Midbrain (tissue), 1 donor: Measurements from ENCODE around the gene ELF5.

Experiments used
- DNase-seq: peaks from one replicate; lab custom pipeline; 2025; lab: John Stamatoyannopoulos, UW

The ELF5 gene

GRCh38 chr11:34454308-34455032, 59.1 kb downstream of the ELF5 start:
- DNase-seq, result peak; percentile 9

GRCh38 chr11:34451053-34451452, 62.5 kb downstream of the ELF5 start:
- DNase-seq, result no peak

- DNase-seq, result no peak
These were observed 64.6 kb downstream of the ELF5 start for GRCh38 chr11:34449013-34449412.

- DNase-seq, result no peak
These were observed 65.2 kb downstream of the ELF5 start for GRCh38 chr11:34448223-34448994.

- DNase-seq, result no peak
These were observed 66.5 kb downstream of the ELF5 start for GRCh38 chr11:34447044-34447443.

- DNase-seq, result no peak
These were observed 67.2 kb downstream of the ELF5 start for GRCh38 chr11:34446386-34446785.

- DNase-seq, result no peak
These were observed 67.6 kb downstream of the ELF5 start for GRCh38 chr11:34445956-34446355.

- no peak for DNase-seq
These were observed 69.2 kb downstream of the ELF5 start for GRCh38 chr11:34444428-34444827.

GRCh38 chr11:34443136-34443535, 70.5 kb downstream of the ELF5 start:
- no peak for DNase-seq

GRCh38 chr11:34441814-34442213, 71.8 kb downstream of the ELF5 start:
- no peak for DNase-seq

- no peak for DNase-seq
These were observed 73.9 kb downstream of the ELF5 start for GRCh38 chr11:34439610-34440198.

GRCh38 chr11:34438529-34439507, 74.8 kb downstream of the ELF5 start, which contains the start of gene CAT:
Gene CAT (plus strand): TSS chr11:34438934. CDS start chr11:34439014, 80 bp downstream.
- DNase-seq, result peak; percentile 96

- no peak for DNase-seq
These were observed 76.1 kb downstream of the ELF5 start for GRCh38 chr11:34437224-34438125.

GRCh38 chr11:34433899-34434298, 79.7 kb downstream of the ELF5 start:
- no peak for DNase-seq

- no peak for DNase-seq
These were observed 80.8 kb downstream of the ELF5 start for GRCh38 chr11:34432822-34433221.

GRCh38 chr11:34431979-34432378, 81.6 kb downstream of the ELF5 start:
- no peak for DNase-seq
